DOHH2 (cell line): ENCODE measurements around the gene NTMT1.

Experiments used
- CTCF ChIP-seq: fragments of 200-600 bp; sonication (generic); IDR thresholded peaks from one replicate; pipeline ENCODE4 v1.5.1; 2014; ENCODE audit warnings: antibody characterized with exemption, mild to moderate bottlenecking, low read depth, low read length; ENCODE audit not compliant: poor library complexity, severe bottlenecking
- EZH2phosphoT487 ChIP-seq: fragments of 200-600 bp; sonication (generic); IDR thresholded peaks from 2 replicates; pipeline ENCODE4 v1.6.1; 2017; ENCODE audit warnings: borderline replicate concordance, mild to moderate bottlenecking, antibody characterized with exemption, low read length, moderate library complexity, mixed read lengths

GRCh38 chr9:129576546-129577543, 49.1 kb upstream of the NTMT1 start:
- TF ChIP-seq CTCF: no peak
- TF ChIP-seq EZH2phosphoT487: no peak
